H9 (cell line): ENCODE results near the gene TRIM27. TPM values are rescaled to one million over a fixed set of nuclear protein-coding genes. Genes with fewer than 3 reads are reported as not detected.
A peak's percentile ranks its signal among the peaks of the same experiment; 100 is the strongest.

Source experiments
- DNase-seq: peaks from one replicate; pipeline ENCODE4 v3.0.0-alpha.2; 2017
- H2AFZ ChIP-seq: one replicate; pipeline ENCODE4 v1.6.1; 2013; ENCODE audit warnings: mild to moderate bottlenecking, low read length, control low read depth, moderate library complexity
- H2AK5ac ChIP-seq: 2 replicates; pipeline ENCODE4 v1.6.1; 2013; ENCODE audit warnings: low read length, control low read depth, mixed read lengths; ENCODE audit not compliant: insufficient read length
- H2BK120ac ChIP-seq: one replicate; pipeline ENCODE4 v1.6.1; 2013; ENCODE audit warnings: low read depth, mild to moderate bottlenecking, low read length, control low read depth, inconsistent platforms; ENCODE audit not compliant: poor library complexity, severe bottlenecking
- H2BK12ac ChIP-seq: 2 replicates; pipeline ENCODE4 v1.6.1; 2013; ENCODE audit warnings: low read length, control low read depth, mixed read lengths, low read depth; ENCODE audit not compliant: insufficient read length
- H2BK15ac ChIP-seq: 2 replicates; pipeline ENCODE4 v1.6.1; 2013; ENCODE audit warnings: low read depth, low read length, control low read depth
- H2BK20ac ChIP-seq: one replicate; pipeline ENCODE4 v1.6.1; 2013; ENCODE audit warnings: low read depth, mild to moderate bottlenecking, low read length, control low read depth, inconsistent platforms; ENCODE audit not compliant: poor library complexity, severe bottlenecking
- H2BK5ac ChIP-seq: 2 replicates; pipeline ENCODE4 v1.6.1; 2013; ENCODE audit warnings: low read length, control low read depth, mixed read lengths; ENCODE audit not compliant: insufficient read length
- H3K14ac ChIP-seq: 2 replicates; pipeline ENCODE4 v1.6.1; 2013; ENCODE audit warnings: low read length, control low read depth; ENCODE audit not compliant: insufficient read depth
- H3K18ac ChIP-seq: 2 replicates; pipeline ENCODE4 v1.6.1; 2013; ENCODE audit warnings: low read depth, mild to moderate bottlenecking, mixed read lengths, low read length, control low read depth; ENCODE audit not compliant: insufficient read length
- H3K23ac ChIP-seq: 2 replicates; pipeline ENCODE4 v1.6.1; 2013; ENCODE audit warnings: low read length, control low read depth, mixed read lengths, low read depth; ENCODE audit not compliant: insufficient read length
- H3K23me2 ChIP-seq: 2 replicates; pipeline ENCODE4 v1.6.1; 2013; ENCODE audit warnings: low read depth, mild to moderate bottlenecking, mixed read lengths, low read length, control low read depth; ENCODE audit not compliant: insufficient read length, poor library complexity, severe bottlenecking
- H3K27ac ChIP-seq: 2 replicates; pipeline ENCODE4 v1.5.1; 2013; ENCODE audit warnings: low read length, control low read depth, mixed read lengths, low read depth; ENCODE audit not compliant: insufficient read length
- H3K27me3 ChIP-seq: 2 replicates; pipeline ENCODE4 v1.6.1; 2013; ENCODE audit warnings: low read length, control low read depth, inconsistent platforms; ENCODE audit not compliant: insufficient read depth
- H3K4ac ChIP-seq: 2 replicates; pipeline ENCODE4 v1.6.1; 2013; ENCODE audit warnings: low read depth, mild to moderate bottlenecking, control low read depth, inconsistent platforms, low read length, moderate library complexity
- H3K4me1 ChIP-seq: 2 replicates; pipeline ENCODE4 v1.6.1; 2013; ENCODE audit warnings: low read length, control low read depth, inconsistent platforms; ENCODE audit not compliant: insufficient read depth
- H3K4me2 ChIP-seq: 2 replicates; pipeline ENCODE4 v1.6.1; 2013; ENCODE audit warnings: low read length, control low read depth, mixed read lengths; ENCODE audit not compliant: insufficient read length, insufficient read depth
- H3K56ac ChIP-seq: 2 replicates; pipeline ENCODE4 v1.6.1; 2013; ENCODE audit warnings: low read depth, mild to moderate bottlenecking, mixed read lengths, low read length, control low read depth; ENCODE audit not compliant: insufficient read length
- H3K79me1 ChIP-seq: 2 replicates; pipeline ENCODE4 v1.6.1; 2013; ENCODE audit warnings: low read depth, mild to moderate bottlenecking, moderate library complexity, low read length, control low read depth, inconsistent platforms; ENCODE audit not compliant: insufficient read depth, poor library complexity, severe bottlenecking
- H3K79me2 ChIP-seq: 2 replicates; pipeline ENCODE4 v1.6.1; 2013; ENCODE audit warnings: low read length, control low read depth, inconsistent platforms; ENCODE audit not compliant: insufficient read depth
- H3K9ac ChIP-seq: 2 replicates; pipeline ENCODE4 v1.6.1; 2013; ENCODE audit warnings: low read length, control low read depth, mixed read lengths; ENCODE audit not compliant: insufficient read length; ENCODE audit errors: extremely low read depth
- H3K9me3 ChIP-seq: one replicate; pipeline ENCODE4 v1.6.1; 2013; ENCODE audit warnings: low read depth, low read length, inconsistent platforms; ENCODE audit not compliant: control insufficient read depth
- H3T11ph ChIP-seq: one replicate; pipeline ENCODE4 v1.6.1; 2013; ENCODE audit warnings: mild to moderate bottlenecking, low read length, control low read depth, inconsistent platforms
- H4K20me1 ChIP-seq: one replicate; pipeline ENCODE4 v1.6.1; 2013; ENCODE audit not compliant: control insufficient read depth, insufficient read length, insufficient read depth
- H4K5ac ChIP-seq: 2 replicates; pipeline ENCODE4 v1.6.1; 2013; ENCODE audit warnings: low read depth, mild to moderate bottlenecking, mixed read lengths, low read length, control low read depth; ENCODE audit not compliant: insufficient read length
- H4K8ac ChIP-seq: replicated peaks from 2 replicates; pipeline ENCODE4 v1.6.1; 2013; ENCODE audit warnings: low read length, control low read depth, mixed read lengths, low read depth; ENCODE audit not compliant: insufficient read length
- H4K91ac ChIP-seq: 2 replicates; pipeline ENCODE4 v1.6.1; 2013; ENCODE audit warnings: low read depth, mild to moderate bottlenecking, moderate library complexity, mixed read lengths, low read length, control low read depth; ENCODE audit not compliant: insufficient read length
- H3K27ac Mint-ChIP-seq, 3 experiments: 2 replicates in 2 of 3; 3 replicates in 1 of 3; pipeline ENCODE4 v1.8.0; 2020 to 2021; ENCODE audit warnings: mixed read lengths in 3 of 3, mild to moderate bottlenecking in 1 of 3, moderate library complexity in 1 of 3
- H3K27me3 Mint-ChIP-seq: 2 replicates; pipeline ENCODE4 v1.8.0; 2021; ENCODE audit warnings: low read depth, mild to moderate bottlenecking, moderate library complexity, mixed read lengths
- H3K36me3 Mint-ChIP-seq, 3 experiments: 2 replicates in 2 of 3; 3 replicates in 1 of 3; pipeline ENCODE4 v1.8.0; 2020 to 2021; ENCODE audit warnings: low read depth in 3 of 3, mixed read lengths in 3 of 3; ENCODE audit not compliant: insufficient read depth in 1 of 3
- H3K4me1 Mint-ChIP-seq, 2 experiments: 2 replicates each; pipeline ENCODE4 v1.8.0; 2020; ENCODE audit warnings: mixed read lengths in 2 of 2
- H3K4me3 Mint-ChIP-seq, 2 experiments: 2 replicates in 1 of 2; 3 replicates in 1 of 2; pipeline ENCODE4 v1.8.0; 2020 to 2021; ENCODE audit warnings: mild to moderate bottlenecking in 2 of 2, mixed read lengths in 2 of 2, moderate library complexity in 1 of 2
- H3K9me3 Mint-ChIP-seq, 2 experiments: 2 replicates in 1 of 2; 3 replicates in 1 of 2; pipeline ENCODE4 v1.8.0; 2020; ENCODE audit warnings: mild to moderate bottlenecking in 2 of 2, mixed read lengths in 2 of 2, moderate library complexity in 1 of 2
- WGBS: extraction: QIAGEN DNeasy Blood & Tissue Kit; methylation state at CpG from one replicate; pipeline ENCODE4 v1.1.7; 2013; ENCODE audit warnings: missing lambda C conversion rate, low lambda C conversion rate, mixed read lengths; ENCODE audit not compliant: insufficient read length; ENCODE audit errors: extremely low coverage; 5-methylcytosine and 5-hydroxymethylcytosine counted together
- total RNA-seq: library from RNA; stranded (reverse); gene quantifications from 2 replicates; pipeline ENCODE4 v1.2.1, GENCODE V29; 2021
- TF ChIP-seq, protein P1 (sequence below): fragments of 200-600 bp; sonication (generic); conservative IDR thresholded peaks from 3 replicates; pipeline ENCODE4 v1.8.0; 2021; ENCODE audit warnings: antibody characterized with exemption, mild to moderate bottlenecking

Gene TRIM27
- total RNA-seq, 1 experiment from 2014 or later: 98.2 TPM

- peaks cover 25% of the 10 kb centered on the region for H3K79me1 ChIP-seq
- H3K23me2 ChIP-seq: peaks cover 4% of the 10 kb centered on the region
- no peak overlapping the region for H2BK20ac ChIP-seq
- Mint-ChIP-seq H3K36me3 (peaks cover 48 to 55% (median 51%) of the 10 kb centered on the region in 3 experiments), H3K27me3 (no peaks in the 10 kb centered on the region), H3K4me3 (peak overlapping the region; percentile 92 to 95), H3K4me1 (peaks cover 14 to 18% of the 10 kb centered on the region in 2 experiments), H3K27ac (peak overlapping the region; percentile 13 to 94 (median 68); a peak in 6 of 7 replicates), H3K9me3 (no peaks in the 10 kb centered on the region)
- H3K79me2 ChIP-seq: peaks cover 27% of the 10 kb centered on the region; the same call in 1 of the 2 replicates
- H3K14ac ChIP-seq: no peak overlapping the region
- no peak for DNase-seq
- H3K18ac ChIP-seq: no peak overlapping the region
- H3K9me3 ChIP-seq: no peaks in the 10 kb centered on the region
- no peak overlapping the region for H2BK15ac ChIP-seq
- peak overlapping the region; percentile 94 for H3K4me2 ChIP-seq
- no peak overlapping the region for H2BK120ac ChIP-seq
- no peak overlapping the region for H3K23ac ChIP-seq
- no peak overlapping the region for H2BK12ac ChIP-seq
- H3K56ac ChIP-seq: no peak overlapping the region
- no peak overlapping the region for H4K91ac ChIP-seq
- TF ChIP-seq, protein P1, sequence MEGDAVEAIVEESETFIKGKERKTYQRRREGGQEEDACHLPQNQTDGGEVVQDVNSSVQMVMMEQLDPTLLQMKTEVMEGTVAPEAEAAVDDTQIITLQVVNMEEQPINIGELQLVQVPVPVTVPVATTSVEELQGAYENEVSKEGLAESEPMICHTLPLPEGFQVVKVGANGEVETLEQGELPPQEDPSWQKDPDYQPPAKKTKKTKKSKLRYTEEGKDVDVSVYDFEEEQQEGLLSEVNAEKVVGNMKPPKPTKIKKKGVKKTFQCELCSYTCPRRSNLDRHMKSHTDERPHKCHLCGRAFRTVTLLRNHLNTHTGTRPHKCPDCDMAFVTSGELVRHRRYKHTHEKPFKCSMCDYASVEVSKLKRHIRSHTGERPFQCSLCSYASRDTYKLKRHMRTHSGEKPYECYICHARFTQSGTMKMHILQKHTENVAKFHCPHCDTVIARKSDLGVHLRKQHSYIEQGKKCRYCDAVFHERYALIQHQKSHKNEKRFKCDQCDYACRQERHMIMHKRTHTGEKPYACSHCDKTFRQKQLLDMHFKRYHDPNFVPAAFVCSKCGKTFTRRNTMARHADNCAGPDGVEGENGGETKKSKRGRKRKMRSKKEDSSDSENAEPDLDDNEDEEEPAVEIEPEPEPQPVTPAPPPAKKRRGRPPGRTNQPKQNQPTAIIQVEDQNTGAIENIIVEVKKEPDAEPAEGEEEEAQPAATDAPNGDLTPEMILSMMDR: no peak
- no peak overlapping the region for H3K27ac ChIP-seq
- no peak overlapping the region for H2AK5ac ChIP-seq
- H3K4ac ChIP-seq: no peak overlapping the region
- no peaks in the 10 kb centered on the region for H3K27me3 ChIP-seq
- H4K8ac ChIP-seq: no peak overlapping the region
- H2BK5ac ChIP-seq: no peak overlapping the region
- no peaks in the 10 kb centered on the region; the same call in 1 of the 2 replicates for H3K4me1 ChIP-seq
- peak overlapping the region; percentile 89 for H3K9ac ChIP-seq
- no peak overlapping the region for H3T11ph ChIP-seq
- no peak overlapping the region for H4K5ac ChIP-seq
- no CpG with 5 or more reads among the region's 10 CpGs for WGBS
- H4K20me1 ChIP-seq: no peaks in the 10 kb centered on the region
- H2AFZ ChIP-seq: no peak overlapping the region
These were observed 1.6 kb downstream of the TRIM27 start for GRCh38 chr6:28922004-28922820.
